NCI-H82 treated with DMSO at 0.1 percent for 48 hours (cell line): ENCODE results near the gene GARIN1A.
A peak's percentile ranks its signal among the peaks of the same experiment; 100 is the strongest.
"Not testable (repeated sequence)": the region's sequence is repeated elsewhere in the genome, so short reads cannot be mapped to it uniquely, and the experiment has no call there.

Experiments
- DNase-seq: peaks from one replicate; lab custom pipeline; 2025; ENCODE audit not compliant: unreplicated experiment; lab: John Stamatoyannopoulos, UW

Gene GARIN1A

GRCh38 chr7:128671992-128672391 is at the start of gene GARIN1A:
Gene GARIN1A (plus strand): TSS chr7:128672292. CDS start chr7:128672398, 106 bp downstream.
- DNase-seq = no peak

- not testable (repeated sequence) for DNase-seq
These were observed 45.0 kb upstream of the GARIN1A start for GRCh38 chr7:128627124-128627523.

- DNase-seq = not testable (repeated sequence)
These were observed 38.2 kb upstream of the GARIN1A start for GRCh38 chr7:128633915-128634314.

- not testable (repeated sequence) for DNase-seq
These were observed 26.9 kb upstream of the GARIN1A start for GRCh38 chr7:128645206-128645605.

GRCh38 chr7:128645844-128646243 is 26.2 kb upstream of the GARIN1A start:
- DNase-seq = not testable (repeated sequence)

GRCh38 chr7:128646877-128647276 is 25.2 kb upstream of the GARIN1A start:
- not testable (repeated sequence) for DNase-seq

- not testable (repeated sequence) for DNase-seq
These were observed 21.0 kb upstream of the GARIN1A start for GRCh38 chr7:128651096-128651495.

GRCh38 chr7:128652606-128653005 is 19.5 kb upstream of the GARIN1A start:
- DNase-seq = not testable (repeated sequence)

- not testable (repeated sequence) for DNase-seq
These were observed 18.9 kb upstream of the GARIN1A start for GRCh38 chr7:128653197-128653596.

- not testable (repeated sequence) for DNase-seq
These were observed 18.0 kb upstream of the GARIN1A start for GRCh38 chr7:128654080-128654479.

- not testable (repeated sequence) for DNase-seq
These were observed 17.6 kb upstream of the GARIN1A start for GRCh38 chr7:128654501-128654900.

- DNase-seq = not testable (repeated sequence)
These were observed 13.7 kb upstream of the GARIN1A start for GRCh38 chr7:128658428-128658827.

GRCh38 chr7:128660596-128660995 is 11.5 kb upstream of the GARIN1A start:
- DNase-seq = no peak

GRCh38 chr7:128661446-128661845 is 10.6 kb upstream of the GARIN1A start:
- DNase-seq = no peak

- no peak for DNase-seq
These were observed 10.0 kb upstream of the GARIN1A start for GRCh38 chr7:128662091-128662490.

- DNase-seq = not testable (repeated sequence)
These were observed 8.9 kb upstream of the GARIN1A start for GRCh38 chr7:128663223-128663622.

- no peak for DNase-seq
These were observed 7.0 kb upstream of the GARIN1A start for GRCh38 chr7:128665057-128665456.

GRCh38 chr7:128666200-128666599 is 5.9 kb upstream of the GARIN1A start:
- peak; percentile 10 for DNase-seq

- DNase-seq = peak; percentile 20
These were observed 930 bp downstream of the GARIN1A start for GRCh38 chr7:128672927-128673517.

- DNase-seq = no peak
These were observed 1.5 kb downstream of the GARIN1A start for GRCh38 chr7:128673571-128673970.

GRCh38 chr7:128676665-128677064 is 4.6 kb downstream of the GARIN1A start:
- no peak for DNase-seq

- no peak for DNase-seq
These were observed 7.8 kb downstream of the GARIN1A start for GRCh38 chr7:128679920-128680319.
